Measurements from ENCODE around the gene HEMK1. TPM values are rescaled to one million over a fixed set of nuclear protein-coding genes. Genes with fewer than 3 reads are reported as not detected.

The HEMK1 gene
- total RNA-seq, 1 experiment from 2014 or later: 12.6 TPM

DNA sequence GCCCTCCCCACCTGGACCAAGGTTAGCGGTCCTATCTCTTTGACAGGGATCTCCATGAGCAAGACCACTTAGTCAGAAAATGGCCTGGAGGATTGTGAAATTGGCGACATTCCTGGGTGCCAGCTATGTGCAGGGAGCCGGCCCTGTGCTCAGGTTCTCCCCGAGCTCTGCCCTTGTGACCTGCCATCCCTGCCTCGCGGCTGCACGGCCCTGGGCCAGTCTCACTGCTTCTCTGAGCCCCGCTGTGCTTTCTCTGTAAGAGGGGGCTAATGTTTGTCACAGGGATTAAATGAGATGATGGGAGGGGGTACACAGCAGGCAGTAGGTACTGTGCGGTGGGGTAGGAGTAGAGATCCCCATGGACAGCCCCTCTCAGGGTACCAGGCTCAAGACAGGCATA is 16.7 kb upstream of the HEMK1 start:
- no peaks in the 10 kb centered on the region for H3K27me3 ChIP-seq (replicated peaks; ENCODE audit: control insufficient read depth, insufficient read depth, low read length)
- Mint-ChIP-seq H3K4me3 (ENCODE audit: unreplicated experiment) (no peak overlapping the region), H3K27me3 (ENCODE audit: insufficient read depth, unreplicated experiment) (peaks cover 4% of the 10 kb centered on the region), H3K9me3 (ENCODE audit: unreplicated experiment) (no peaks in the 10 kb centered on the region), H3K4me1 (ENCODE audit: low read depth, unreplicated experiment) (no peaks in the 10 kb centered on the region), H3K36me3 (ENCODE audit: insufficient read depth, unreplicated experiment) (no peaks in the 10 kb centered on the region), H3K27ac (ENCODE audit: unreplicated experiment) (no peak overlapping the region)
- H3K9me3 ChIP-seq: no peaks in the 10 kb centered on the region
- ChIA-PET CTCF (interaction anchor here (2.3 kb wide), 1 partner anchor 63 kb away, joined by 7 read pairs; no protein-coding TSS in a partner anchor), POLR2A (no interaction called here)
- DNase-seq: no peak
- BruUV-seq (replicated peaks): no TSS peak
- TF ChIP-seq, protein P1, sequence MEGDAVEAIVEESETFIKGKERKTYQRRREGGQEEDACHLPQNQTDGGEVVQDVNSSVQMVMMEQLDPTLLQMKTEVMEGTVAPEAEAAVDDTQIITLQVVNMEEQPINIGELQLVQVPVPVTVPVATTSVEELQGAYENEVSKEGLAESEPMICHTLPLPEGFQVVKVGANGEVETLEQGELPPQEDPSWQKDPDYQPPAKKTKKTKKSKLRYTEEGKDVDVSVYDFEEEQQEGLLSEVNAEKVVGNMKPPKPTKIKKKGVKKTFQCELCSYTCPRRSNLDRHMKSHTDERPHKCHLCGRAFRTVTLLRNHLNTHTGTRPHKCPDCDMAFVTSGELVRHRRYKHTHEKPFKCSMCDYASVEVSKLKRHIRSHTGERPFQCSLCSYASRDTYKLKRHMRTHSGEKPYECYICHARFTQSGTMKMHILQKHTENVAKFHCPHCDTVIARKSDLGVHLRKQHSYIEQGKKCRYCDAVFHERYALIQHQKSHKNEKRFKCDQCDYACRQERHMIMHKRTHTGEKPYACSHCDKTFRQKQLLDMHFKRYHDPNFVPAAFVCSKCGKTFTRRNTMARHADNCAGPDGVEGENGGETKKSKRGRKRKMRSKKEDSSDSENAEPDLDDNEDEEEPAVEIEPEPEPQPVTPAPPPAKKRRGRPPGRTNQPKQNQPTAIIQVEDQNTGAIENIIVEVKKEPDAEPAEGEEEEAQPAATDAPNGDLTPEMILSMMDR (IDR thresholded peaks at IDR 0.05; ENCODE audit: insufficient read depth in 1 of 2, low read depth in 1 of 2, low read length in 1 of 2, severe bottlenecking in 1 of 2, unreplicated experiment in 1 of 2): no peak
- intact Hi-C loops (cut with micrococcal nuclease; ENCODE audit: unreplicated experiment): no loop called here
- no peaks in the 10 kb centered on the region for H3K36me3 ChIP-seq (ENCODE audit: control insufficient read depth, insufficient read depth, low read length)
- H3K4me3 ChIP-seq (ENCODE audit: low read depth, low read length): no peak overlapping the region
- no peaks in the 10 kb centered on the region for H3K4me1 ChIP-seq

GRCh38 chr3:50554553-50554952 is 14.8 kb upstream of the HEMK1 start:
- POLR2A ChIA-PET: no interaction called here
- intact Hi-C loops (cut with micrococcal nuclease; ENCODE audit: unreplicated experiment): no loop called here
- no peak for DNase-seq
- Histone ChIP-seq H3K27me3 (replicated peaks; ENCODE audit: control insufficient read depth, insufficient read depth, low read length) (no peaks in the 10 kb centered on the region), H3K4me1 (no peaks in the 10 kb centered on the region), H3K9me3 (no peaks in the 10 kb centered on the region), H3K4me3 (ENCODE audit: low read depth, low read length) (no peak overlapping the region), H3K36me3 (ENCODE audit: control insufficient read depth, insufficient read depth, low read length) (no peaks in the 10 kb centered on the region)
- H3K27me3 Mint-ChIP-seq (ENCODE audit: insufficient read depth, unreplicated experiment): peaks cover 10% of the 10 kb centered on the region
- CTCF ChIA-PET: no interaction called here
- TF ChIP-seq, protein P1 (IDR thresholded peaks at IDR 0.05; ENCODE audit: insufficient read depth in 1 of 2, low read depth in 1 of 2, low read length in 1 of 2, severe bottlenecking in 1 of 2, unreplicated experiment in 1 of 2): no peak
- no peaks in the 10 kb centered on the region for H3K4me1 Mint-ChIP-seq (ENCODE audit: low read depth, unreplicated experiment)
- no peaks in the 10 kb centered on the region for H3K9me3 Mint-ChIP-seq (ENCODE audit: unreplicated experiment)
- no peak overlapping the region for H3K4me3 Mint-ChIP-seq (ENCODE audit: unreplicated experiment)
- no peaks in the 10 kb centered on the region for H3K36me3 Mint-ChIP-seq (ENCODE audit: insufficient read depth, unreplicated experiment)
- no peak overlapping the region for H3K27ac Mint-ChIP-seq (ENCODE audit: unreplicated experiment)
- no TSS peak for BruUV-seq (replicated peaks)

- H3K4me3 ChIP-seq (ENCODE audit: low read depth, low read length): no peak overlapping the region
- Mint-ChIP-seq H3K4me3 (ENCODE audit: unreplicated experiment) (no peak overlapping the region), H3K9me3 (ENCODE audit: unreplicated experiment) (no peaks in the 10 kb centered on the region), H3K36me3 (ENCODE audit: insufficient read depth, unreplicated experiment) (no peaks in the 10 kb centered on the region), H3K27me3 (ENCODE audit: insufficient read depth, unreplicated experiment) (peaks cover 10% of the 10 kb centered on the region), H3K27ac (ENCODE audit: unreplicated experiment) (no peak overlapping the region), H3K4me1 (ENCODE audit: low read depth, unreplicated experiment) (no peaks in the 10 kb centered on the region)
- no peak for DNase-seq
- POLR2A ChIA-PET: interaction anchor here (0.6 kb wide), 1 partner anchor 41 kb away, joined by 4 read pairs; no protein-coding TSS in a partner anchor
- H3K36me3 ChIP-seq (ENCODE audit: control insufficient read depth, insufficient read depth, low read length): no peaks in the 10 kb centered on the region
- TF ChIP-seq, protein P1 (IDR thresholded peaks at IDR 0.05; ENCODE audit: insufficient read depth in 1 of 2, low read depth in 1 of 2, low read length in 1 of 2, severe bottlenecking in 1 of 2, unreplicated experiment in 1 of 2): no peak
- no peaks in the 10 kb centered on the region for H3K9me3 ChIP-seq
- BruUV-seq (replicated peaks): no TSS peak
- intact Hi-C loops (cut with micrococcal nuclease; ENCODE audit: unreplicated experiment): no loop called here
- H3K27me3 ChIP-seq (replicated peaks; ENCODE audit: control insufficient read depth, insufficient read depth, low read length): no peaks in the 10 kb centered on the region
- no peaks in the 10 kb centered on the region for H3K4me1 ChIP-seq
- CTCF ChIA-PET: no interaction called here
These were observed 12.2 kb upstream of the HEMK1 start for GRCh38 chr3:50557106-50557505.
